Ramos (cell line): Measurements from ENCODE around the gene MAP6.
"Not testable (repeated sequence)": the region's sequence is repeated elsewhere in the genome, so short reads cannot be mapped to it uniquely, and the experiment has no call there.

Experiments used
- in situ Hi-C: fragments of 300-500 bp; cut with MboI; formaldehyde crosslinking; loops from one replicate; pipeline ENCODE4 v1.14.3; 2022; ENCODE audit warnings: low sequenced_read_pairs; ENCODE audit not compliant: unreplicated experiment

MAP6 gene

GRCh38 chr11:75668451-75669297, at the start of gene MAP6:
Gene MAP6, minus strand, starts transcription at chr11:75669038. Its CDS starts 669 bp downstream, at chr11:75668369.
- in situ Hi-C loops: no loop called here

GRCh38 chr11:75717608-75718418, 49.0 kb upstream of the MAP6 start, which contains the start of gene MOGAT2:
Gene MOGAT2, plus strand, starts transcription at chr11:75717838. Its CDS starts 51 bp downstream, at chr11:75717889.
- in situ Hi-C loops: loop anchor here (10.0 kb wide), 1 partner anchor 597 kb away; no protein-coding TSS in a partner anchor

DNA sequence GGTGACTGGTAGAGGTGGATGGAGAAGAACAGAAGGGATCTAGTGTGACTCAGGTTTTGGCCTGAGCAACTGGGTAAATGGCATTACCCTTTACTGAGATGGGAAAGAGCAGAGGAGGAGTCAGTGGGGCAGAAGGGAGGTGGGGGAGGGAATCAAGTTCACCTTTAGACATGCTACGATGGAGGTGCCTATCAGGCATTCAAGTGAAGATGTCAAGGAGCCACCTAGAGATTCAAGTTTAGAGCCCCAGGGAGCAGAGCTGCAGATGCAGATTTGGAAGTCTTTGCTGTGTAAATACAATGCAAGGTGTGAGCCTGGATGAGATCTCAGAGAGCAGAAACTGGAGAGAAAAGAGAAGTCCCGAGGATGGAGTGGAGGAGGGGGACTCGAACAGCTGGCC, 47.8 kb upstream of the MAP6 start:
- in situ Hi-C loops: loop anchor here (10.0 kb wide), 1 partner anchor 598 kb away; no protein-coding TSS in a partner anchor

GRCh38 chr11:75715688-75716087, 46.9 kb upstream of the MAP6 start:
- in situ Hi-C loops: loop anchor here (10.0 kb wide), 1 partner anchor 599 kb away; no protein-coding TSS in a partner anchor

DNA sequence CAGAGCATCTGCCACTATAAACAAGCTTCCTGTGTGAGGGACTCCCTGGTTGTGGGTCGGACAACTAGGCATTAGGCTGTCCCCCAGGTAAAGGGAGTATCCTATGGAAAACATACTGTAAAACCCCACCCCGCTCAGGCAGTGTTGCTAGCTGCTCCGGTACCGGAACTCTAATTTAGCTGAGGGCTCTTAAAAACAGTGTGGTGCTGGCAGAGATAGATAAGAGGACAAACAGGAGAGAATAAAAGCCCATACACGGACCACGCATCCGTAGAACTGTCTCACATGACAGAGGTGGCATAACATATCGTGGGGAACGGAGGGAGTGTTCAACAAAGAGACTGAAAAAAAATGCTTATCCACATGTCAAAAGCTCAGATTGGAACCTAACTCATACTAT, 45.4 kb upstream of the MAP6 start:
- in situ Hi-C loops: loop anchor here (10.0 kb wide), 1 partner anchor 601 kb away; no protein-coding TSS in a partner anchor

DNA sequence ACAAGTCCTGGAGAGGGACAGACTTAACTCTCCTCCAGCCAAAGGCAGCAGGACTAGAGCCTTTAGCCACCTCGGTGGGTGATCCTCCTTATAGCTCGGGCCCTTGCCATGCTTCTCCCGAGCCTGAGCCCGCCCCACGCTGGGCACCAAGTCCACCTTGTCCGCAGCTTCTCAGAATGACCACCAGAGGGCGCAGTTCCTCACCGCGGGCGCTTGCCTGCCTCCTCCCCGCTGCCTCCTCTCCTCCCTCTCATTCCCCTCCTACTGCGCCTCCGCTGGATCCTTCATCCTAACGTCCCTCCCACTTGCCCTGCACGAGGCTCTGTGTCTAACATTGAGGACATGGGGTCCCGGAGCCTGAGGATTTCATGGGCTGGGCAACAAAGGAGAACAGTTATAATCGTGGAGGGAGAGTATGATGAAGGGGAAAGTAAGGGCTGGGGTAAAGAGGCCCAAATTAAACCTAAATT, 37.5 kb upstream of the MAP6 start:
- in situ Hi-C loops: loop anchor here (10.0 kb wide), 1 partner anchor 449 kb away; no protein-coding TSS in a partner anchor

DNA sequence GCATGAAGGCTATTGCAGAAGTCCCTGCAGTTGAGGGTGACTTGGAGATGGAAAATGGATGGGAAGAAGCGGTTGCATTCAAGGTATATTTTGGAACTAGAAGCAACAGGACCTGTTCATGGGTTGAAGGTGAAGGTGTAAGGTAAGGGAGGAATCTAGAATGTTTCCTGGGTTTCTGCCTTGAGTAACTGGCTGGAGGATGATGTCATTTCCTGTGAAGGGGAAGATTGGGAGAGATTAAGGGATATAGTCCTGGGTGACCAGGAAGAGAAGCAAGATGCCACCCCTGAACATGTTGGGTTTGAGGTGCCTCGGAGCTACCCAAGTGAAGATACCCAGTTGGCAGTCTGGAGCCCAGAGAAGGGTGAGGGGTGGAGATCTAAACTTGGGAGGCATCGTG, 36.7 kb upstream of the MAP6 start:
- in situ Hi-C loops: loop anchor here (10.0 kb wide), 1 partner anchor 449 kb away; no protein-coding TSS in a partner anchor

DNA sequence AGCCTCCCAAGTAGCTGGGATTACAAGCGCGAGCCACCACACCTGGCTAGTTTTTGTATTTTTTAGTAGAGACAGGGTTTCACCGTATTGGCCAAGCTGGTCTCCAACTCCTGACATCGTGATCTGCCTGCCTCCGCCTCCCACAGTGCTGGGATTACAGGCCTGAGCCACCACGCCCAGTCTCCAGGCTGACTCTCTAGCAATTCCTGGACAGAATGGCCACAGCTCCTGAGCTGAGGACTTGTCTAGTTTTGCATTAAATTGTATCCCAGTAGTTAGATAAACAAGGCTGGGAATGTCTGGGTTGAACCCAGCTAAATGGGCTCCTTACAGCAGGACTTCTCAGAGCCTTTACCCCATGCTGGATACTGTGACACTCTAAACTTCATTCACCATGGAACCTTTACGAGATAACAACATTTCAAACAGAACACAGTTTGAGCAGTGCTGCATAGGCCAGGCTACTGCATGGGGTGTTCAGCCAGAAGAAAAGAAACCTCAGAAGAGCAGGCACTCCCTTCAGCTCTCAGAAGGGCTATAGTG, 34.9 kb upstream of the MAP6 start:
- in situ Hi-C loops: loop anchor here (10.0 kb wide), 1 partner anchor 451 kb away; no protein-coding TSS in a partner anchor

GRCh38 chr11:75700940-75701339, 32.1 kb upstream of the MAP6 start:
- in situ Hi-C loops: loop anchor here (10.0 kb wide), 1 partner anchor 454 kb away; no protein-coding TSS in a partner anchor

GRCh38 chr11:75697906-75698581, 29.2 kb upstream of the MAP6 start:
- in situ Hi-C loops: no loop called here

DNA sequence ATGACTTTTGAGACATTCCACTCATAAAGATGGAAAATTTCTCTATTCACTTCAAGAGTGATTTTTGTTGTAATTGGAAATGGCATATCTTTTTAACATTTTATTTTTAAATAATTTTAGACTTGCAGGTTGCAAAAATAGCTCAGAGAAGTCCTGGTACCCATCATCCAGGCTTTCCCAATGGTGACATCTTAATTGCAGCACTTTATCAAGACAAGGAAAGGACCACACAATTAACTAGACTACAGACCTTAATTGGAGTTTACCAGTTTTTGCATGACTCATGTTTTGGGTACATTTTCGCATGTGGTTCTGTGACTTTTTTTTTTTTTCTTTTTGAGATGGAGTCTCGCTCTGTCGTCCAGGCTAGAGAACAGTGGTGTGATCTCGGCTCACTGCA, 23.0 kb upstream of the MAP6 start:
- in situ Hi-C loops: no loop called here

- in situ Hi-C loops: no loop called here
Measured at GRCh38 chr11:75689863-75690609, 21.2 kb upstream of the MAP6 start.

DNA sequence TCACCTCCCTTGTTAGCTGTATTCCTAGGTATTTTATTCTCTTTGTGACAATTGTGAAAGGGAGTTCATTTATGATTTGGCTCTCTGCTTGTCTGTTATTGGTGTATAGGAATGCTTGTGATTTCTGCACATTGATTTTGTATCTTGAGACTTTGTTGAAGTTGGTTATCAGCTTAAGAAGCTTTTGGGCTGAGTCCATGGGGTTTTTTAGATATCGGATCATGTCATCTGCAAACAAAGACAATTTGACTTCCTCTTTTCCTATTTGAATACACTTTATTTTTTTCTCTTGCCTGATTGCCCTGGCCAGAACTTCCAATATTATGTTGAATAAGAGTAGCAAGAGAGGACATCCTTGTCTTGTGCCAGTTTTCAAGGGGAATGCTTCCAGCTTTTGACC, 15.0 kb upstream of the MAP6 start:
- in situ Hi-C loops: not testable (repeated sequence)

DNA sequence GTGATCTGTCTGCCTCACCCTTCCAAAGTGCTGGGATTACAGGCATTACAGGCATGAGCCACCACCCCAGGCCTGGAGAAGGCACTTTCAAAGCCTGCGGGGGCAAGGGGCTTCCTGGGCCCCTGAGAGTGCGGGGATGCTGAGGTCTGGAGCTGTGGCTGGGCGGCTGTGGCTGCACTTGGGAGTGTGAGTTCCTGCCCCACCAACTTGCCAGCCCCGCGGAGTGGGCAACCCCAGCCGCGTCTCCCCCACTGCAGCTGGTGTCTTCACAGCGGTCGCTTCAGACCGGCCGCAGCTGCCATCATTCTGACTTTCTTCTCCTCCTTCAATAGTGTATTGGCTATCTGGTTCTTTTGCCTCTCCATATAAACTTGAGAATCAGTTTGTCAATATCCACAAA, 10.7 kb upstream of the MAP6 start:
- in situ Hi-C loops: no loop called here

GRCh38 chr11:75678620-75679259, 9.9 kb upstream of the MAP6 start:
- in situ Hi-C loops: no loop called here

- in situ Hi-C loops: no loop called here
Measured at GRCh38 chr11:75677909-75678308, 9.1 kb upstream of the MAP6 start.

- in situ Hi-C loops: no loop called here
Measured at GRCh38 chr11:75677275-75677674, 8.4 kb upstream of the MAP6 start.

- in situ Hi-C loops: no loop called here
Measured at GRCh38 chr11:75673977-75674582, 5.2 kb upstream of the MAP6 start.
